OCI-LY7 (cell line): Measurements from ENCODE around the gene FAM240B.

ENCODE experiments used
- EZH2phosphoT487 ChIP-seq: fragments of 200-600 bp; sonication (generic); IDR thresholded peaks from 2 replicates; pipeline ENCODE4 v1.6.1; 2018; ENCODE audit warnings: low read depth, borderline replicate concordance, mild to moderate bottlenecking, mixed run types, antibody characterized with exemption, low read length, moderate library complexity, mixed read lengths
- TF ChIP-seq, protein P1 (sequence below): fragments of 200-600 bp; sonication (generic); conservative IDR thresholded peaks from 2 replicates; pipeline ENCODE4 v1.5.1; 2014; ENCODE audit warnings: mild to moderate bottlenecking, antibody characterized with exemption, low read length, moderate library complexity, mixed read lengths

- TF ChIP-seq, protein P1, sequence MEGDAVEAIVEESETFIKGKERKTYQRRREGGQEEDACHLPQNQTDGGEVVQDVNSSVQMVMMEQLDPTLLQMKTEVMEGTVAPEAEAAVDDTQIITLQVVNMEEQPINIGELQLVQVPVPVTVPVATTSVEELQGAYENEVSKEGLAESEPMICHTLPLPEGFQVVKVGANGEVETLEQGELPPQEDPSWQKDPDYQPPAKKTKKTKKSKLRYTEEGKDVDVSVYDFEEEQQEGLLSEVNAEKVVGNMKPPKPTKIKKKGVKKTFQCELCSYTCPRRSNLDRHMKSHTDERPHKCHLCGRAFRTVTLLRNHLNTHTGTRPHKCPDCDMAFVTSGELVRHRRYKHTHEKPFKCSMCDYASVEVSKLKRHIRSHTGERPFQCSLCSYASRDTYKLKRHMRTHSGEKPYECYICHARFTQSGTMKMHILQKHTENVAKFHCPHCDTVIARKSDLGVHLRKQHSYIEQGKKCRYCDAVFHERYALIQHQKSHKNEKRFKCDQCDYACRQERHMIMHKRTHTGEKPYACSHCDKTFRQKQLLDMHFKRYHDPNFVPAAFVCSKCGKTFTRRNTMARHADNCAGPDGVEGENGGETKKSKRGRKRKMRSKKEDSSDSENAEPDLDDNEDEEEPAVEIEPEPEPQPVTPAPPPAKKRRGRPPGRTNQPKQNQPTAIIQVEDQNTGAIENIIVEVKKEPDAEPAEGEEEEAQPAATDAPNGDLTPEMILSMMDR, result no peak
- no peak for TF ChIP-seq EZH2phosphoT487
Measured at GRCh38 chr9:38724754-38725153, 4.8 kb upstream of the FAM240B start.
